Hepatic stellate cell (primary cell): Measurements from ENCODE around the gene SOS1.
"Not testable (repeated sequence)": the region's sequence is repeated elsewhere in the genome, so short reads cannot be mapped to it uniquely, and the experiment has no call there.

Experiments used
- DNase-seq: peaks from one replicate; pipeline ENCODE4 v3.0.0; 2011; ENCODE audit warnings: low spot score

Gene SOS1

GRCh38 chr2:38968021-38968420 lies 152.8 kb downstream of the SOS1 start:
- DNase-seq = no peak

- no peak for DNase-seq
These were observed 154.2 kb downstream of the SOS1 start for GRCh38 chr2:38966678-38967077.

GRCh38 chr2:38966006-38966405 lies 154.8 kb downstream of the SOS1 start:
- DNase-seq = no peak

- DNase-seq = no peak
These were observed 160.1 kb downstream of the SOS1 start for GRCh38 chr2:38960609-38961320.

- peak; percentile 82 for DNase-seq
These were observed 160.8 kb downstream of the SOS1 start for GRCh38 chr2:38959938-38960608.

DNA sequence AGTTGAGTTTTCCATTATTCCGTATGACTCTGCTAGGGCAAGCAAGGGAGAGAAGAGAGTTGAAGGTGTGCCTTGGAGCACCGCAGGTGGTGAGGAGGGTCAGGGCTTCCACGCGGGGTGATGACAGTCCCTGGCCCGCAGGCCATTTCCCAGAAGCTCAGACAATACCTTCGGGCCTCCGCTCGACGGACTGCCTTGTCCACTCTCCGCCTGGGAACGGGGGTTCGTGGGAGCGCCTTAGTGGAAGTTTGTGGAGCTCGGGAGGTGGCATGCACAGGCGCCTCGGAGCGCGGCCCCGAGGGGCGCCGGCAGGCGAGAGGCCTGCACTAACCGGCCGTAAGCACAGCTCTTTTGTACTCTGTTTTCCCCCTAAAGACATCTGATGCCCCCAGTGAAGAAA lies 161.4 kb downstream of the SOS1 start:
- DNase-seq = no peak

GRCh38 chr2:38957972-38958371 lies 162.9 kb downstream of the SOS1 start:
- no peak for DNase-seq

GRCh38 chr2:38951766-38952165 lies 169.1 kb downstream of the SOS1 start:
- no peak for DNase-seq

GRCh38 chr2:38948995-38949394 lies 171.9 kb downstream of the SOS1 start:
- DNase-seq = no peak

GRCh38 chr2:38948387-38948882 lies 172.4 kb downstream of the SOS1 start:
- DNase-seq = no peak

GRCh38 chr2:38947241-38948239 lies 173.3 kb downstream of the SOS1 start:
- peak; percentile 54 for DNase-seq

DNA sequence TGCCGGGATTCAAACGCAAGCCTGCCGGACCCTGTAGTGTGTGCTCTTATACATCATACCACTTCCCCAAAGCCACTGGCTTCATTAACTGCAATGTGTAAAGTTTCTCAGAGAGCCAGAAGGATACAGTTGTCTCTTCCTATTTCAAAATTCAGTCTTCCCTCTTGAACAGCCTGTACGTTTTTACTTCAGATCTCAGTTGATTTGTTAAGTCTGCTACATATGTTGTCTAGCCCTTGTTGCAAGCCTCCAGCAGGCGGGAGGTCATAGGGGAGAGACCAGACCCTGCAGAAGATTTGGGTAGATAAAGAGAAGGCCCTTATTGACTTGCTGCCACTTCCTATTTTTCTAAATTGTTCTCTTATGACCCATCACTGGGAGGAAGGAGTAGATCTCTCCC lies 174.9 kb downstream of the SOS1 start:
- no peak for DNase-seq

- no peak for DNase-seq
These were observed 175.5 kb downstream of the SOS1 start for GRCh38 chr2:38945372-38945771.

GRCh38 chr2:38943784-38944183 lies 177.1 kb downstream of the SOS1 start:
- no peak for DNase-seq

GRCh38 chr2:38940746-38941145 lies 180.1 kb downstream of the SOS1 start:
- DNase-seq = no peak

GRCh38 chr2:38937548-38937947 lies 183.3 kb downstream of the SOS1 start:
- no peak for DNase-seq

DNA sequence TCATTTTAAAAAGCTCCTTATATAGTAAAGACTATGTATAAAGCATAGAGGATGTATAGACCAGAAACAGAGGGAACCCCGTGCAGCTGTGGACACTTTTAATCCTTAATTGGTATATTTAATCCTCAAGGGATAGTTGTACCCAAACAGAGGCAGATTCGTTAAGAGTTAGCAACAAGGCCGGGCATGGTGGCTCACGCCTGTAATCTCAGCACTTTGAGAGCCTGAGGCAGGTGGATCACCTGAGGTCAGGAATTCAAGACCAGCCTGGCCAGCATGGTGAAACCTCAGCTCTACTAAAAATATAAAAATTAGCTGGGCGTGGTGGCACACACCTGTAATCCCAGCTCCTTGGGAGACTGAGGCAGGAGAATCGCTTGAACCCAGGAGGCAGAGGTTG lies 184.3 kb downstream of the SOS1 start:
- not testable (repeated sequence) for DNase-seq

DNA sequence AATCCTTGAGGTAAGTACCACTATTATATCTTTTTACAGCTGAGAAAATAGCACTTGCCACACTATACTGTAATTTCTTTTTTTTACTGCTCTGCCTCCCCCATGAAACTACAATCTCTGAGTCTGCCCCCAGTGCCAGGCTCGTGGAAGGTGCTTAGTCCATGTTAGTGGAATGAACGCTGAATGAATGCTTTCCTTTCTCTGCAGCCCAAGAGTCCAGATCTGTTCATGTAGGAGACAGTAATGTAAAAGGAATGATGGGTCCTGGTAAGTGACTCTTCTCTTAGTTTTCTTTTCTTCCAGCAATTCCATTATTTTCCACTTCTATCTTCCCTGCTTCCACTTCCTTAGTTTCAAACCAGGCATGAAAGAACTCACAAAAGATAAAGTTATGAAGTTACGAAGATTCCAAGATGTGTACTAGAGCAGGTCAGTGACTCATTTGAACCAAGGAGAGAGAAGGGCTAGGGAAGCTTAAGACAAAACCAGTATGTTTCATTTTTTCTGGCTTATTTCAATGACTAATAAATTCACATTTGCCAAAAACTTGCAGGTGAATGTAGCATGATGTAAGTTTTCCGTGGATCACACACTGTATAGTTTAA lies 185.2 kb downstream of the SOS1 start:
- DNase-seq = no peak

- DNase-seq = no peak
These were observed 186.1 kb downstream of the SOS1 start for GRCh38 chr2:38934742-38935141.

DNA sequence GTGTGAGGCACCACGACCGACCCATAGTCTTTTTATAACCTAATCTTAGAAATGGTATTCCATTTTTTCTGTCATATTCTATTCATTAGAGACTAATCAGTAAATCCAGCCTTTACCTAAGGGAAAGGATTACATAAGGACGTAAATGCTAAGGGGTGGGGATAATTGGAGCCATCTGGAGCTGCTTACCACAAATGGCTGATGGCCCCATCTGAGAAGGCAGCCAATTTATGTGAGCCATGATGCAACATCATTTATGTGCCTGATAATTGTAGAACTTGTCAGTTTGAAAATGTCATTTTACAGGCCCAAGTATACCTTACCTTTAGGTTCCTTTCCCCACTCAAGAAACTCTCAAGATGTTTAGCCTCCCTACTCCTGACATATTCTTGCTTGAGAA lies 187.2 kb downstream of the SOS1 start:
- no peak for DNase-seq

GRCh38 chr2:38932586-38932985 lies 188.3 kb downstream of the SOS1 start:
- DNase-seq = no peak
